Breast epithelium (tissue), 4 donors: ENCODE data around the gene HDAC7. TPM values are rescaled to one million over a fixed set of nuclear protein-coding genes. Genes with fewer than 3 reads are reported as not detected.

Experiments
- DNase-seq, 2 donors: peaks; one replicate each; pipeline ENCODE4 v3.0.0-alpha.2; 2019; ENCODE audit warnings: low spot score in 2 of 2
- H3K27ac ChIP-seq, 2 donors: fragments of 200-600 bp; sonication (generic) in 1 of 2; one replicate each; pipeline ENCODE4 v1.5.1; 2016 to 2019; ENCODE audit warnings: mild to moderate bottlenecking in 1 of 2
- H3K27me3 ChIP-seq, 2 donors: fragments of 200-600 bp; sonication (generic) in 1 of 2; one replicate each; pipeline versions ENCODE4 v1.5.1 to v1.6.0; 2017 to 2019; ENCODE audit warnings: control low read depth in 1 of 2, mild to moderate bottlenecking in 1 of 2
- H3K36me3 ChIP-seq: fragments of 200-600 bp; one replicate; pipeline ENCODE4 v1.5.1; 2019
- H3K4me1 ChIP-seq, 2 donors: fragments of 200-600 bp; sonication (generic); one replicate each; pipeline ENCODE4 v1.5.1; 2016 to 2019; ENCODE audit warnings: control low read depth in 1 of 2
- H3K4me3 ChIP-seq, 3 donors: fragments of 200-600 bp; sonication (generic); 1 replicate in 2 of 3; 2 replicates in 1 of 3; pipeline ENCODE4 v1.5.1; 2016 to 2019; ENCODE audit warnings: mild to moderate bottlenecking in 3 of 3, moderate library complexity in 2 of 3
- H3K9me3 ChIP-seq, 2 donors: fragments of 200-600 bp; sonication (generic) in 1 of 2; one replicate each; pipeline ENCODE4 v1.5.1; 2016 to 2019; ENCODE audit warnings: control low read depth in 1 of 2
- POLR2A ChIP-seq: fragments of 450-650 bp; IDR thresholded peaks from one replicate; pipeline ENCODE4 v1.6.1; 2016; ENCODE audit warnings: antibody characterized with exemption, mild to moderate bottlenecking, moderate library complexity
- POLR2AphosphoS5 ChIP-seq, 3 donors: sonication (generic); formaldehyde crosslinking; IDR thresholded peaks; one replicate each; pipeline ENCODE4 v1.6.1; 2017; ENCODE audit warnings: antibody characterized with exemption in 3 of 3
- intact Hi-C: fragments of 100-400 bp; cut with DNase I; formaldehyde crosslinking; loops from one replicate; pipeline ENCODE4 v1.15.1; 2023; ENCODE audit warnings: low total_unique reads
- total RNA-seq, 3 donors: library from RNA; depleted of rRNA; stranded (reverse); fragments of >200 nt; gene quantifications; one replicate each; pipeline ENCODE4 v1.1.0, GENCODE V29; 2016
- TF ChIP-seq, protein P1 (sequence below), 3 donors: fragments of 450-650 bp; IDR thresholded peaks; one replicate each; pipeline ENCODE4 v1.5.1; 2016 to 2017; ENCODE audit warnings: antibody characterized with exemption in 3 of 3, mild to moderate bottlenecking in 3 of 3, moderate library complexity in 3 of 3

HDAC7 gene
- total RNA-seq, 3 donors from 2014 or later = 37.6 to 77.0 (median 44.9) TPM

GRCh38 chr12:47770086-47770726 lies 49.5 kb downstream of the HDAC7 start:
- Histone ChIP-seq H3K4me3 (no peak overlapping the region), H3K9me3 (no peaks in the 10 kb centered on the region), H3K27me3 (no peaks in the 10 kb centered on the region), H3K36me3 (no peaks in the 10 kb centered on the region), H3K4me1 (peaks cover 0 to 5% of the 10 kb centered on the region in 2 donors), H3K27ac (peak overlapping the region in 1 of 2 donors; percentile 27)
- no peak for DNase-seq
- intact Hi-C loops = loop anchor here (10.0 kb wide), 1 partner anchor 45 kb away; the partner anchor contains the start of gene ENDOU
- TF ChIP-seq, protein P1, sequence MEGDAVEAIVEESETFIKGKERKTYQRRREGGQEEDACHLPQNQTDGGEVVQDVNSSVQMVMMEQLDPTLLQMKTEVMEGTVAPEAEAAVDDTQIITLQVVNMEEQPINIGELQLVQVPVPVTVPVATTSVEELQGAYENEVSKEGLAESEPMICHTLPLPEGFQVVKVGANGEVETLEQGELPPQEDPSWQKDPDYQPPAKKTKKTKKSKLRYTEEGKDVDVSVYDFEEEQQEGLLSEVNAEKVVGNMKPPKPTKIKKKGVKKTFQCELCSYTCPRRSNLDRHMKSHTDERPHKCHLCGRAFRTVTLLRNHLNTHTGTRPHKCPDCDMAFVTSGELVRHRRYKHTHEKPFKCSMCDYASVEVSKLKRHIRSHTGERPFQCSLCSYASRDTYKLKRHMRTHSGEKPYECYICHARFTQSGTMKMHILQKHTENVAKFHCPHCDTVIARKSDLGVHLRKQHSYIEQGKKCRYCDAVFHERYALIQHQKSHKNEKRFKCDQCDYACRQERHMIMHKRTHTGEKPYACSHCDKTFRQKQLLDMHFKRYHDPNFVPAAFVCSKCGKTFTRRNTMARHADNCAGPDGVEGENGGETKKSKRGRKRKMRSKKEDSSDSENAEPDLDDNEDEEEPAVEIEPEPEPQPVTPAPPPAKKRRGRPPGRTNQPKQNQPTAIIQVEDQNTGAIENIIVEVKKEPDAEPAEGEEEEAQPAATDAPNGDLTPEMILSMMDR (IDR thresholded peaks at IDR 0.05) = no peak
- no peak for TF ChIP-seq POLR2A

DNA sequence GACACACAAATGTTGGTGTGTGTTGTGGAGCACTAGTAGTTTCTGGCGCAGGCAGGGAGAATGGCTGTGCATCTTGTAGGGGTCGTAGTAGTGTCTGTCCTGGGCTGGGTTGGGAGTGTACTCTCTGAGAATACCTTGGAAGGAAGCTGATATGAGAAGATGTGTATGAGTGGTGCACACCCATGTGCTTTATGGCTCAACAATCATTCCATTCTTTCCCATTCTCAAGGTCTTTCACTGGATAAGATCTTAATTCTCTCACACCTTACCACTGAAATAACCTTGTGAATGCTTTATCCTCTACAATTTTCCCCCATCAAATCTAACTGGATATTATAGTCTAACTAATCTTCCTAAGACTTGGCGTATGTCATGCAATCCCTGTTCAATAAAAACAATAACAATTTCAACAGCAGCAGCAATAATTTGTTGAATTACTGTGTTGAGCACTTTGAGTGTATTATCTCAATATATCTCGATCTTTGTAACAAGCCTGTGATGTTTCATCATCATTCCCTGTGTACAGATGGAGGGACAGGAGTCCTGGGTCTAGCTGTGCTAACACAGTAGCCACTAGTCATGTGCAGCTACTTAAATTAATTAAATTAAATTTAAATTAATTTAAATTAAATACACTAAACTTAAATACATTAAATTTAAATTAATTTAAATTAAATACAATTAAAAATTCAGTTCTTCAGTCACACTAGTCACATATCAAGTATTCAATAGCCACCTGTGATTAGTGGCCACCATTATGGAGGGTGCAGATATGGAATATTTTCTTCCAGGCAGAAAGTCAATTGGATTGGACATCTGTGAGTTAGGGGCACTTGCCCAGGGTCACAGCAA lies 50.2 kb downstream of the HDAC7 start:
- peak overlapping the region in 1 of 2 donors; percentile 27 for H3K27ac ChIP-seq
- intact Hi-C loops = loop anchor here (10.0 kb wide), 1 partner anchor 45 kb away; the partner anchor contains the start of gene ENDOU
- TF ChIP-seq POLR2AphosphoS5 (IDR thresholded peaks at IDR 0.05) = no peak
- TF ChIP-seq POLR2A = no peak
- TF ChIP-seq, protein P1 (IDR thresholded peaks at IDR 0.05) = no peak
- peaks cover 0 to 5% of the 10 kb centered on the region in 2 donors for H3K4me1 ChIP-seq
- H3K4me3 ChIP-seq = no peak overlapping the region
- H3K9me3 ChIP-seq = no peaks in the 10 kb centered on the region
- no peaks in the 10 kb centered on the region for H3K36me3 ChIP-seq
- no peaks in the 10 kb centered on the region for H3K27me3 ChIP-seq
- DNase-seq = no peak

GRCh38 chr12:47768323-47768811 lies 51.3 kb downstream of the HDAC7 start:
- H3K27ac ChIP-seq = peak overlapping the region in 1 of 2 donors; percentile 42
- TF ChIP-seq POLR2A = no peak
- TF ChIP-seq, protein P1 (IDR thresholded peaks at IDR 0.05) = no peak
- no peak for TF ChIP-seq POLR2AphosphoS5 (IDR thresholded peaks at IDR 0.05)
- H3K4me3 ChIP-seq = no peak overlapping the region
- H3K9me3 ChIP-seq = no peaks in the 10 kb centered on the region
- H3K27me3 ChIP-seq = no peaks in the 10 kb centered on the region
- DNase-seq = no peak
- H3K36me3 ChIP-seq = no peaks in the 10 kb centered on the region
- peaks cover 0 to 5% of the 10 kb centered on the region in 2 donors for H3K4me1 ChIP-seq
- intact Hi-C loops = no loop called here

DNA sequence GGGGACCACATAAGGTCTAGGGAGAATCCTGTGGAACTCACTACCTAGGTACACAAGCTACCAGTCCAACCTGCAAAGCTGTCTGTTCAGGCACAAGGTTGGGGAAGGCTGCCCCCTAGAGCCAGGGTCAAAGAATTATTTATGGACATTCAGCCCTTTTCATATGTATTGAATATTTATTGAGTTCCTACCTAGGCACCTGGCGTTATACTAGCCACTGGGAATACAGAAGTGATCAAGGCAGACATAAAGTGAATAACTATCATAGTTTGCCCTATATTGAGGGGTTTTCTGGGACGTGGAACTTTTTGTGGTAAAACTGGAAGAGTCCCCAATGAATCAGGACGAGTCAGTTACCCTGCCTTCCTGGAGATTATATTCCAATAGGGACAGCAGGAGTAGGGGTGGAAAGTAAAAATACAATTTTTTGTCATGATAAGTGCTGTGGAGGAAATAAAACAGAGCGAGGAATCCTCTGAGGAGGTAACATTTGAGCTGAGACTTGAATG lies 52.4 kb downstream of the HDAC7 start:
- no peak for DNase-seq
- no peak overlapping the region for H3K4me3 ChIP-seq
- no peaks in the 10 kb centered on the region for H3K36me3 ChIP-seq
- no peak for TF ChIP-seq POLR2AphosphoS5 (IDR thresholded peaks at IDR 0.05)
- no peak for TF ChIP-seq POLR2A
- TF ChIP-seq, protein P1 (IDR thresholded peaks at IDR 0.05) = peak; percentile 22 to 62 (median 55)
- intact Hi-C loops = no loop called here
- H3K9me3 ChIP-seq = no peaks in the 10 kb centered on the region
- peaks cover 0 to 5% of the 10 kb centered on the region in 2 donors for H3K4me1 ChIP-seq
- H3K27me3 ChIP-seq = no peaks in the 10 kb centered on the region
- H3K27ac ChIP-seq = no peak overlapping the region
